ENCODE measurements around the gene MTUS2. TPM values are rescaled to one million over a fixed set of nuclear protein-coding genes. Genes with fewer than 3 reads are reported as not detected.

The MTUS2 gene
- total and polyA plus RNA-seq, 2 donors (not counting 3 experiments of a cell fraction or from before 2014, with no cell fraction given), result not detected

DNA sequence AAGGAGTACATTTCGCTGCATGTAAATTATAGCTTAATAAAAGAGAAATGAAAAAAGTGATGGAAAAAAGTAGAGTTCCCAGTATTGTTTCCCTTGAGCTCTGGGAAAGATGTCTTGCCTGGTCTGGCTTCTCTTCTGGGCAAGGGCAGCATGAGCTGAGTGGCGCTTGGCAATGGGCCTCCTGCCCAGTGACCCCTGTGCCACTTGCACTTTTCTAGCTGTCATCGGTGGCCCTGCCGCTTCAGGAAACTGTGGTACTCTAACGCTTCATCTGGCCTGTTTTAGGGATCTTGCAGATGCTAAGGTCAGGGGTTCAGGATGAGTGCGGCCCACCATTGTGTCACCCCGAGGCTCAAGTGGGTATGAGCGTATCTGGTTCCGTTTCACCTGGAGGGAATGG lies 161.4 kb downstream of the MTUS2 start:
- Histone ChIP-seq H3K9me3 (replicated peaks; ENCODE audit: control insufficient read depth, insufficient read depth, low read length) (no peaks in the 10 kb centered on the region), H3K9ac (replicated peaks; ENCODE audit: extremely low read depth, insufficient read depth, low read length) (no peak overlapping the region), H4K20me1 (replicated peaks; ENCODE audit: control insufficient read depth, extremely low read depth, insufficient read depth, low read length) (no peaks in the 10 kb centered on the region), H3K27ac (ENCODE audit: insufficient read depth, low read depth, low read length) (no peak overlapping the region), H3K4me3 (replicated peaks in 1 of 3; ENCODE audit: insufficient read depth in 1 of 3, low read depth in 1 of 3, low read length in 3 of 3) (no peak overlapping the region), H3K9me1 (replicated peaks; ENCODE audit: control insufficient read depth, extremely low read depth, insufficient read depth, low read length) (no peaks in the 10 kb centered on the region), H3K79me2 (ENCODE audit: control insufficient read depth, insufficient read depth, low read length) (no peaks in the 10 kb centered on the region), H2AFZ (ENCODE audit: low read depth, low read length) (no peak overlapping the region), H3K4me2 (ENCODE audit: insufficient read depth, low read length) (no peak overlapping the region), H3K27me3 (ENCODE audit: control insufficient read depth in 2 of 2, insufficient read depth in 2 of 2, low read length in 2 of 2) (no peaks in the 10 kb centered on the region), H3K36me3 (ENCODE audit: control insufficient read depth in 2 of 2, extremely low read depth in 1 of 2, insufficient read depth in 2 of 2, low read length in 2 of 2) (no peaks in the 10 kb centered on the region), H3K4me1 (ENCODE audit: control insufficient read depth, extremely low read depth, insufficient read depth, low read length) (no peaks in the 10 kb centered on the region)
- TF ChIP-seq MYC (IDR thresholded peaks at IDR 0.05; ENCODE audit: low read depth, low read length), result no peak
- no peak for TF ChIP-seq JUN (IDR thresholded peaks at IDR 0.05; ENCODE audit: borderline replicate concordance, insufficient read depth, insufficient read length, low read depth)
- TF ChIP-seq GATA2 (IDR thresholded peaks at IDR 0.05; ENCODE audit: insufficient read depth, insufficient read length, low read depth, low read length), result no peak
- no peak for TF ChIP-seq POLR2A (IDR thresholded peaks at IDR 0.05; ENCODE audit: low read depth, low read length)
- TF ChIP-seq, protein P1, sequence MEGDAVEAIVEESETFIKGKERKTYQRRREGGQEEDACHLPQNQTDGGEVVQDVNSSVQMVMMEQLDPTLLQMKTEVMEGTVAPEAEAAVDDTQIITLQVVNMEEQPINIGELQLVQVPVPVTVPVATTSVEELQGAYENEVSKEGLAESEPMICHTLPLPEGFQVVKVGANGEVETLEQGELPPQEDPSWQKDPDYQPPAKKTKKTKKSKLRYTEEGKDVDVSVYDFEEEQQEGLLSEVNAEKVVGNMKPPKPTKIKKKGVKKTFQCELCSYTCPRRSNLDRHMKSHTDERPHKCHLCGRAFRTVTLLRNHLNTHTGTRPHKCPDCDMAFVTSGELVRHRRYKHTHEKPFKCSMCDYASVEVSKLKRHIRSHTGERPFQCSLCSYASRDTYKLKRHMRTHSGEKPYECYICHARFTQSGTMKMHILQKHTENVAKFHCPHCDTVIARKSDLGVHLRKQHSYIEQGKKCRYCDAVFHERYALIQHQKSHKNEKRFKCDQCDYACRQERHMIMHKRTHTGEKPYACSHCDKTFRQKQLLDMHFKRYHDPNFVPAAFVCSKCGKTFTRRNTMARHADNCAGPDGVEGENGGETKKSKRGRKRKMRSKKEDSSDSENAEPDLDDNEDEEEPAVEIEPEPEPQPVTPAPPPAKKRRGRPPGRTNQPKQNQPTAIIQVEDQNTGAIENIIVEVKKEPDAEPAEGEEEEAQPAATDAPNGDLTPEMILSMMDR (IDR thresholded peaks at IDR 0.05; ENCODE audit: extremely low read depth in 1 of 2, insufficient read depth in 1 of 2, low read depth in 1 of 2, low read length in 2 of 2), result no peak
- TF ChIP-seq FOS (IDR thresholded peaks at IDR 0.05; ENCODE audit: borderline replicate concordance, insufficient read depth, low read length), result no peak
- no peak for TF ChIP-seq EZH2 (IDR thresholded peaks at IDR 0.05; ENCODE audit: borderline replicate concordance, low read depth, low read length, severe bottlenecking)
- TF ChIP-seq, protein P2, sequence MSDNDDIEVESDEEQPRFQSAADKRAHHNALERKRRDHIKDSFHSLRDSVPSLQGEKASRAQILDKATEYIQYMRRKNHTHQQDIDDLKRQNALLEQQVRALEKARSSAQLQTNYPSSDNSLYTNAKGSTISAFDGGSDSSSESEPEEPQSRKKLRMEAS (IDR thresholded peaks at IDR 0.05; ENCODE audit: insufficient read depth, insufficient read length), result no peak
- no peak for TF ChIP-seq POLR2AphosphoS5 (IDR thresholded peaks at IDR 0.05; ENCODE audit: insufficient read depth, low read depth, low read length)
- DNase-seq (ENCODE audit: low read depth, low spot score) (no peak), FAIRE-seq (no peak)
- intact Hi-C loops (cut with micrococcal nuclease), result no loop called here
- ChIA-PET CTCF (no interaction called here), POLR2A (no interaction called here)
- dilution Hi-C loops (cut with MboI; ENCODE audit: extremely low pct_ligation_motif_present, low sequenced_read_pairs), result no loop called here
- no TSS peak for BruUV-seq (replicated peaks)
